ENCODE data around the gene LRRN4CL.
"Not testable (repeated sequence)": the region's sequence is repeated elsewhere in the genome, so short reads cannot be mapped to it uniquely, and the experiment has no call there.

LRRN4CL gene

DNA sequence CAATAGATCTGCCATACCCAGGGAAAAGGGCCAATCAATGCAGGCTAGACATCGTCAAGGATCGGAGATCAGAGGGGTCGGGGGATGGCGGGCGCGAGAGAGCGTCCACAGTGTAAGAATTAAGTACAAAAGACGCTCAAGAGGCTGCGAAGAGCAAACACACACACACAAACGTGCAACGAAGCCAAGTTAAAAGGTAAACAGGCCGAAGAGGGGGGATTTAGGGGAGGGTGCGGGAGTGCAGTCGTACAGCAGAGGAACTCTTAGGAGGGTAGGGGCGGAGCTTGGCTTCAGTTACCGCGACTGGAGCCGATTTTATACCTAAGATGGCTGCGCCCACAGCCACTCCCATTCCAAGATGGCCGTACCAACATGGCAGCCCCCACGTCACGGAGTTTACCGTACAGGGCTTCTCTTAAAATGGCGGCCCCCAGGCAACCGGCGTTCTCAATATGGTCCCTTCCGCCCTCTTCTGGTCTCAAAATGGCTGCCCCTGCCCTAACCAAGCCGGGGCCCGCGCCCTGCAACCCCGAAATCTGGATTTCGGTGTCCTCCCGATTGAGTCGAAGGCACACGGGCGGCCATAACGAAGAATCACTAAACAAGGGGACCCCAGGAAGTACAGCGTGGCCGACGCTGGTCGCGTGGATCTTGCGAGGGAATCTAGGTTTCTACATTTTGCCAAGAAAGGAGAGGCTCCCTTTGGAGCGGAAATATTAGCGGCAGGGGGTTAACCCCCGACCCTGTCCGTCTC lies 20.1 kb upstream of the LRRN4CL start:
- peak; percentile 92 to 93 for DNase-seq (ENCODE audit: low read depth in 2 of 2)

- no peak for DNase-seq (ENCODE audit: low read depth in 2 of 2)
These were observed 19.5 kb upstream of the LRRN4CL start for GRCh38 chr11:62708793-62709192.

DNA sequence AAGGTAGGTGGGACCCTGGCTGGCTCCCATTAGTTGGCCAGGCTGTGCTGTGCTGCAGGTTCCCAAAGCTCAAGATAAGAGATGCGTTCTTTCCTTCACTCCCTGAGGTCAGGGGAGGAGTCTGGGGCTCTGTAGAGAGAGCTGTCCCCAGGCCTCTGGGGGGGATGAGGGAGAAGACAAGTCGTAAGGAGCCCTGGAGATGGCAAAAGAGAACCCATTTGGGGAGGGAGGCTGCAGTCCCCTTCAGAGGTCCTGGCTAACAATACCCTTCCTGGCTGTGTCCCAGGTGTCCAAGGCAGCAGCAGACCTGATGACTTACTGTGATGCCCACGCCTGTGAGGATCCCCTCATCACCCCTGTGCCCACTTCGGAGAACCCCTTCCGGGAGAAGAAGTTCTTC lies 19.1 kb upstream of the LRRN4CL start:
- DNase-seq (ENCODE audit: low read depth in 2 of 2) = no peak

DNA sequence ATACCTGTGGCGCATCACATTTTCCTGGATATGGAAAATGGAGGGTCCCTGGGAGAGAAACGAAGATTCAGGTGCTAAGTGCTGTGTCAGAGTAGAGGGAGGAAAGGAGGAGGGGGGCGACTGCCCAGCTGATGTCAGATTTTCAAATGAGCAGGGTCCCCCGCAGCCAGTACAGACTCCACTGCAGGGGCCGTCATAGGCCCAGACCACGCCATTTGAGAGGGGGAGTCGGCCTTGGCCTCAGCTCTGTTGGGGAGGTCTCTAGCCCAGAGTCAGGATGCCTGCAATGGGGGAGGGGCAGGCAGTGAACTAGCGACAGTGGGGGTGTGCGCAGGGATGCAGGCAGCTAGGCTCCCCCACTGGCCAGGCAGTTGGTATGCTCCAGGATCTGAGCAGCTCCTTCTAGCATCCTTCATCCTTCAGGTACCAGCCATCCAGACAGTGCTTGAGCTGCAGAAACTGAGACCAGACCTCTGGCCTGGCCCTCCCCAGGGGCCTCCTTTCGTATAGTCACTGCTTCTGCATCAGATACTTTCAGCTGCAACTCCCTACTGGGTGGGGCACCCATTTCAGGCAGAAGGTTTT lies 18.0 kb upstream of the LRRN4CL start, which contains the start of the genes BSCL2 and GNG3:
BSCL2 (minus strand) TSS at position 148 of the 585 bp plus-strand sequence. CDS start 229 bp downstream, outside the sequence.
GNG3 (plus strand) TSS at position 400 of the 585 bp plus-strand sequence. CDS start 620 bp downstream, outside the sequence.
- DNase-seq (ENCODE audit: low read depth in 2 of 2) = no peak

GRCh38 chr11:62706850-62707247 lies 17.5 kb upstream of the LRRN4CL start:
- DNase-seq (ENCODE audit: low read depth in 2 of 2) = no peak

GRCh38 chr11:62705880-62706849 lies 16.8 kb upstream of the LRRN4CL start:
- DNase-seq (ENCODE audit: low read depth in 2 of 2) = peak; percentile 88 to 94

DNA sequence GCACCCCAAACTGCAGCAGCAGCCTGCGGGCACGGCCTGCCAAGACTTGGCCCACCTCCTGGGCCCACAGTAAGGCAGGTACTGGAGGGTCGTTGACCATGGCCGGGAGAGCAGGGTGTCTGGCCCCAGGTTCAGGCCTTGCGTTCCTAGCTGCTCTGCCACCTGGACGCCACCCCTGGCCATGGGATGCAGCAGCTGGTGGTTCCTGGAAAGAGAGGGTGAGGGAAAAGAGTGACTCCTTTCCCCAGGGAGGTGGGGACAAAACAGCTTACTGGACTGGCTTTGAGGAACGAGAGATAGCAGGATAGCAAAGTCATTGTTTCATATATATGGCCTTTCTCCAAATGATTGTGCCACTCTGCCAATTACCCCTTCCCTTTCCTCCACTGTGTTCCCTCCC lies 16.1 kb upstream of the LRRN4CL start:
- no peak for DNase-seq (ENCODE audit: low read depth in 2 of 2)

DNA sequence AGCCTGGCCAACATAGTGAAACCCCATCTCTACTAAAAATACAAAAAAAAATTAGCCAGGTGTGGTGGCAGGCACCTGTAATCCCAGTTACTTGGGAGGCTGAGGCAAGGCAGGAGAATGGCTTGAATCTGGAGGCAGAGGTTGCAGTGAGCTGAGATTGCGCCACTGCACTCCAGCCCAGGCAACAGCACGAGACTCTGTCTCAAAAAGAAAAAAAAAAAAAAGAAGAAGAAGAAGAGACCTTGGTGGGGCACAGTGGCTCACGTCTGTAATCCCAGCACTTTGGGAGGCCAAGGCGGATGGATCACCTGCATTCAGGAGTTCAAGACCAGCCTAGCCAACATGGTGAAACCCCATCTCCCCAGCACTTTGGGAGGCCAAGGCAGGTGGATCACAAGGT lies 14.6 kb upstream of the LRRN4CL start:
- not testable (repeated sequence) for DNase-seq (ENCODE audit: low read depth in 2 of 2)

GRCh38 chr11:62702246-62702645 lies 12.9 kb upstream of the LRRN4CL start:
- DNase-seq (ENCODE audit: low read depth in 2 of 2) = no peak

DNA sequence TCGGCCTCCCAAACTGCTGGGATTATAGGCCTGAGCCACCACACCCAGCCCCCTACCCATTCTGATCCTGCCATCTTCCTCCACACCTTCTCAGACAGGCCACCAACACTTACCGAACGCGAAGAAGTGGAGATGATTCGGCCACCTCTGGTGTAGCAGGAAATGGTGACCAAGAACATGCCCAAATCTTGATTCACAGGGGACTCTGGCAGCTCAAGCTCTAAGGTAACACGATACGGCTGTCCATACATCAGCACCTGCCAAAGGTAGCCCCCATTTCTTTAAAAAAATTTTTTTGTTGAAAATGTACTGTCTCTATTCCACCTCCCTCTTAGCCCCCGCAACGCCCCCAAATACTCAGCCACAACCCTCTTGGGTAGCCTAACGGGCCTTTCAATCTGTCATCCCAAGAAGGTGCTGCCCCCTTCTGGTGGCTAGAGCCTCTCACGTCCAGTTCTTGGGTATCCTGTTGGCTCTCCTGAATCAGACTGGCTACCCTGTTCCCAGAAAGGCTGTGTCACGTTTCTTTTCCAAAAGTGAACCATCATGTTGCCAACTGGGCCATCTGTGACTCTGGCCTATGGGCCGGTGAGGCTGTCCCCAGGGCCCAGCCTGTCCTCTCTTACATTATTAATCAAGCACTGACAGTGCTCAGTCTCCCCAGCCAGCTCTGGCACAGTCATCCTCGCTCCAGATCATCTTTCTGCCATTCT lies 5.3 kb upstream of the LRRN4CL start:
- peak; percentile 60 for DNase-seq (ENCODE audit: low read depth in 2 of 2)

DNA sequence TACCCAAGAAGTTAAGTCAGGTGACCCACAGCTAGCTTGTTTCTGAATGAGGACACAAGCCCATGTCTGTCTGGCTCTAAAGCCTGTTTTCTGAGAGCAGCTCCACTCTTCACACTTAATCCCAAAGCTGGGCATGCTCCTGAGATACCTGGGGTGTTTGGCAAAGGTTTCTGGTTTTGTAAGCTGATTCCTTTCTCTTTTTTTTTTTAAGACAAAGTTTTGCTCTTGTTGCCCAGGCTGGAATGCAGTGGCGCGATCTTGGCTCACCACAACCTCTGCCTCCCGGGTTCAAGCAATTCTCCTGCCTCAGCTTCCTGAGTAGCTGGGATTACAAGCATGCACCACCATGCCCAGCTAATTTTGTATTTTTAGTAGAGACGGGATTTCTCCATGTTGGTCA lies 4.3 kb upstream of the LRRN4CL start:
- DNase-seq (ENCODE audit: low read depth in 2 of 2) = not testable (repeated sequence)

- no peak for DNase-seq (ENCODE audit: low read depth in 2 of 2)
These were observed 839 bp downstream of the LRRN4CL start for GRCh38 chr11:62688491-62688890.

- no peak for DNase-seq (ENCODE audit: low read depth in 2 of 2)
These were observed 1.6 kb downstream of the LRRN4CL start for GRCh38 chr11:62687508-62688396.

- DNase-seq (ENCODE audit: low read depth in 2 of 2) = no peak
These were observed 6.8 kb downstream of the LRRN4CL start for GRCh38 chr11:62682518-62682917.

DNA sequence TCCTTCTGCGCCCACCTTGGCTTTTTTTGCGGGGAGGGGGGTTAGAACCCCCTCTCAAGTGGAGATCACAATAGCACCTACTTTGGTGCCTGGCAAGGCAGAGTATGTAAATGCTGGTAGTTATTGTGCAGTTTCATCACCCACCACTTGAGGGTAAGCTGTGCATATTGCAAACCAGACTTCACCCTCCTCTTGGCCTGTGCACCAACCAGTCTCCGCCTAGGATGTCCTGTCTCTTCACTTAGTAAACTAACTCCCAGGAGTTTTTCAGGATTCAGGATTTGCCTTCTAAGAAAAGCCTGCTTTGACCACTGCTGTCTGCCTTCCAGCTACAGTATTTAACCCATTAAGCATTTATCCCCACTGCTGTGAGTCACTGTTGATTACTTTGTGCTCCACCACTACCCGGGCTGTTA lies 8.5 kb downstream of the LRRN4CL start:
- DNase-seq (ENCODE audit: low read depth in 2 of 2) = no peak

DNA sequence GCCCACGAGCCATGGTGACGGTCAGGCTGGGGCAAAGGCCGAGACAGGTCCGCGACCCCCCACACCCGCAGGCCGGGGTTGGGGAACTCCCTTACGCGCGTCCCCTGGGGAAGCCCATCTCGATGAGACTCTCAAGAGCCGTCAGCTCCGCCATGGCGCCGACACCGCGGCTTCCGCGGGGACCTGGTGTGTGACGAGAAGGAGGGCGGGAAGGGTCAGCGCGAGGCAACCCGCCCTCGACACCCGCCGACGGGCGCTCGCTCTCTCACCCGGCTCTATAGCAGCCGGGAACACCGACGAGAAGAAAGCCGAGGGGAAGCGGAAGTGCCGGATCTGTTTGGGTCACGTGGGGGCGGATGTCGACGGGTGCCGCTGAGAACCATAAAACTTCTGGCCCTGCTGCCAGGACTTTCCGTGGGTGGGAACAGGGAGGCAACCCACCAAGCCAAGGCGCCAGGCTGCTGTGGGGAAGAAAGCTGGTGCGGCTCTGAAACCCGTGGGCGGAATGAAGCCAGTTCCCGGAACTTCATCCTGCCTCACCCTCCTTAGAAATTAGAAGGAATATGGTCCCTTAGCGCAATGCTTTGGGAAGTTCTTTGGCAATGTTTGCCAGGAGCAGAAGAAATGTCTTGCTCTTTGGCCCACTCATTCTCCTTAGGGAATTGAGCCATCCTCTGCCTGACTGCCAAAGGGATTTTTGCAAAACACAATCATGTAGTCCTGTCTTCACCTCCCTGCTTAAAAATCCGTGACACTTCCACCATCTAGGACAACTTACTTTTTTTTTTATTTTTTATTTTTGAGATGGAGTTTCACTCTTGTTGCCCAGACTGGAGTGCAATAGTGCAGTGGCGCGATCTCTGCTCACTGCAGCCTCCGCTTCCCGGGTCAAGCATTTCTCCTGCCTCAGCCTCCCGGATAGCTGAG lies 10.3 kb downstream of the LRRN4CL start, which contains the start of gene UBXN1:
UBXN1 (minus strand) TSS at position 304 of the 927 bp plus-strand sequence; CDS start at position 154, 150 bp downstream.
- DNase-seq (ENCODE audit: low read depth in 2 of 2) = peak; percentile 78 to 80

DNA sequence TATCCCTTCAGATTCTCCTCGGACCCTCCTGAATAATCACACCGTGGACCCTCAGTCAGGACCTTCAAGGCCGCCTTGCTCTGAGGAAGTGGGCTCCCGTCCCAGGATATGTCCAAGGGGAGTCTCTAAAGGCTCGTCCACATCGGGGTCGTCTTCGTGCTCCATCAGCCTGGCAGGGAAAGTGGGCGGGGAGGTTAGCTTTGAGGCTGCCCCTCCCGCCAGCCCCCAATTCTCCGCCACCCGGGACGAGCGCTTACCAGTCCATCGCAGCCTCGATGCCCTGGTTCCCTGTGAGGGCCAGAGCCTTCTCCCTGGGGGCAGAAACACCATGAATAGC lies 10.9 kb downstream of the LRRN4CL start:
- DNase-seq (ENCODE audit: low read depth in 2 of 2) = no peak

DNA sequence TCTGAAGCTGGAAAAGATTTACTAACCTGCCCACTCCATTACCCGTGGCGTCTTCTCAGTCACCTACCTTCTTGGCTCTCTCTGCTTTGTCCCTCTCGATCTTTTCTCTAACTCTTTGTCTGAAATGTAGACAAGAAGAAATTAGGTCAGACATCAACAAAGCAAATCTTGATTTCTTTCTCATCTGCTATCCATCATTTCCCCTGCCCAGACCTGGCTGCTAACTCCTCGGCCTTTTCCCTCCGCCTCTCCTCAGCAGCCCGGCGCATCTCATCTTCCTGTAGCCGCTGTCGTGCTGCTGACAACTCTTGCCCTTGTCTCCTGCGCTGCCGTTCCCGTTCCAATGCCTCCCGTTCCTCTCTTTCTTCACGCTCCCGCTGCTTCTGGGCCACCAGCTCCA lies 11.6 kb downstream of the LRRN4CL start:
- DNase-seq (ENCODE audit: low read depth in 2 of 2) = no peak

GRCh38 chr11:62677156-62677555 lies 12.2 kb downstream of the LRRN4CL start:
- no peak for DNase-seq (ENCODE audit: low read depth in 2 of 2)

Measured in activated CD4-positive, alpha-beta T cell treated with anti-CD3 and anti-CD28 coated beads for 24 hours (primary cell).